Measurements from ENCODE around the gene ETV3L.

DNA sequence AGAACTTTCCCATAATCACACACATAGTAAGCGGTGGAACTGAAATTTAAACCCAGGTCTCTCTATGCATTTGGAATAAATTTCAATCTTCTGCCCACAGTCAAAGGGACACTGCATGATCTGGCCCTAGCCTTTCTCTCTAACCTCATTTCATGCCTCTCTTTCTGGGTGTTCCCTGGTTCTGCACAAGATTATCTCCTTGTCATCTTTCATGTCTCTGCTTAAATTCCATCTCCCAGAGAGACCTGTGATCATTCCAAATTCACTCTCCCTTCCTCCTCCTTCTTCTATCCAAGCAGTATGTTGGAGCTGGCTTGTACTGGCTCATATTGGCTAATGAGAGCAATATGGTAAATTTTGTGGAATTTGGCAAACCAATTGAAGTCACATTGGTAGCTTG lies 22.2 kb downstream of the ETV3L start:
- no peak for TF ChIP-seq POLR2A (IDR thresholded peaks at IDR 0.05; ENCODE audit: low read depth, low read length)
- no peak for TF ChIP-seq POLR2AphosphoS5 (IDR thresholded peaks at IDR 0.05; ENCODE audit: low read depth, low read length)
- TF ChIP-seq TAF1 (IDR thresholded peaks at IDR 0.05; ENCODE audit: borderline replicate concordance, low read depth, low read length): no peak
